Umbilical cord (tissue), 2 donors: Measurements from ENCODE around the gene MEP1B. TPM values are rescaled to one million over a fixed set of nuclear protein-coding genes. Genes with fewer than 3 reads are reported as not detected.

ENCODE experiments used
- DNase-seq: peaks from one replicate; pipeline ENCODE4 v3.0.0-alpha.2; 2015; ENCODE audit warnings: low spot score
- total RNA-seq: library from RNA; depleted of rRNA; stranded (reverse); fragments of >200 nt; gene quantifications from one replicate; pipeline ENCODE4 v1.2.3, GENCODE V29; 2014; ENCODE audit warnings: low replicate concordance; ENCODE audit not compliant: insufficient read depth

MEP1B gene
- total RNA-seq, 1 donor from 2014 or later = 2.6 TPM

DNA sequence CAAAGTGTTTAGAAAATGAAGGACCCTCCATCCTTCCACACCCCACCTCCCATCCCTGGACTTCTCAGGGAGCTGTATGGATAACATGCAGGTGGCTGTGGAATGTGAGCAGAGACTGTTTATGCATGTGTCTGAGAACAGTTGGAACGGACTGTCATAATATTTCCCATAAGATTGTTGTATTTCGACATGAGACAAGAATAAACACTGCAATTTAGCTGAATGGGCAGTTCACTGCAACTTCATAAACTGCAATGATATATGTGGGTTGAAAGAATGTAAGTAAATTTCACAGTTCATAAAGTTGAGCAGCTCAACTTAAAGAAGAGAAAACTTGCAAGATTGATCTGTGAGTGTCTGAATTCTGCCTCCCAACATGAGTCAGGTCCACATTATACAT lies 74.6 kb downstream of the MEP1B start:
- no peak for DNase-seq

DNA sequence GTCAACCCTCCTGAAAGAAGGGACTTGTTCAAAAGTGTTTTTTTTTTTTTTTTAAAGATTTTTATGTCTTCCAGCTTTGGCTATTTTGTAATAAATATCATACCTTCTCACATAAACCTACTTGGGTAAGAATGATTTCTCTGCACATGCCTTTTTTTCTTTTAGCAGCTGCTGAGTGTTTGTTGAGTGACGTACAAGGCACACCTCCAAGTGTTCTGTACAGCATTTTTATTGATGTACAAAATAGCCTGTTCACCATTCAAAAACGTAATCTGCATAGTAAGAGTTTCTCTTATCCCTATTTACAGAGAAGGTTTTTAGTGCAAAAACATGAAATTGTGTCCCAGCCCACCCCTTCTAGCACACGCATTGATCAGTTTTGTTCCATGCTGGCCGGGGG lies 77.6 kb downstream of the MEP1B start:
- no peak for DNase-seq

Other genes starting within 250 kb of the MEP1B start
- gene TRAPPC8, start 246.9 kb upstream of the MEP1B start, total RNA-seq = 44.1 TPM
- 21.4 TPM for gene RNF125, start 171.2 kb upstream of the MEP1B start, total RNA-seq
- 19.3 TPM for gene RNF138, start 98.2 kb upstream of the MEP1B start, total RNA-seq